ENCODE data around the gene LCE3E. TPM values are rescaled to one million over a fixed set of nuclear protein-coding genes. Genes with fewer than 3 reads are reported as not detected.

The LCE3E gene, protein sequence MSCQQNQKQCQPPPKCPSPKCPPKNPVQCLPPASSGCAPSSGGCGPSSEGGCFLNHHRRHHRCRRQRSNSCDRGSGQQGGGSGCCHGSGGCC
- total RNA-seq = not detected
- long read RNA-seq = 0 reads

DNA sequence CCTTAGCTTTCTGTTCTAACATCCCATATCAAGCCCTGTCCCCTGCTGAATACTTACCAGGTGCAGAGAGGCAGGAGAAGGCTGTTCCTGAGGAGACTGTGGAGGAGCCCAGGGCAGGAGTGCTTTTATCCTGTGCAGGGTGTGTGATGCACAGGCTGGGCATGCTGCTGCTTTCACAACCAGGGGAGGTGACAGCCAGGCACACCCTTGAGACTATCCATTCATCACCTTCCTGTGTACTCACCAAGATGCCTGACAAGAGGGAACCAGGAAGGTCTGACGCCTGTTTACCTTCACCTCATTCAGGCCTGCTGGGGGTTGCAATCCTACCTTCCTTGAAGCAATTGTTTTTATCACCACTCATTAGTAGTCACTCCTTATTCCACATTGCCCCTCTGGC lies at the start of gene LCE3E:
Gene LCE3E (minus strand): TSS at position 100 of the 400 bp plus-strand sequence. CDS start 572 bp downstream, outside the sequence.
- TF ChIP-seq, protein P1, sequence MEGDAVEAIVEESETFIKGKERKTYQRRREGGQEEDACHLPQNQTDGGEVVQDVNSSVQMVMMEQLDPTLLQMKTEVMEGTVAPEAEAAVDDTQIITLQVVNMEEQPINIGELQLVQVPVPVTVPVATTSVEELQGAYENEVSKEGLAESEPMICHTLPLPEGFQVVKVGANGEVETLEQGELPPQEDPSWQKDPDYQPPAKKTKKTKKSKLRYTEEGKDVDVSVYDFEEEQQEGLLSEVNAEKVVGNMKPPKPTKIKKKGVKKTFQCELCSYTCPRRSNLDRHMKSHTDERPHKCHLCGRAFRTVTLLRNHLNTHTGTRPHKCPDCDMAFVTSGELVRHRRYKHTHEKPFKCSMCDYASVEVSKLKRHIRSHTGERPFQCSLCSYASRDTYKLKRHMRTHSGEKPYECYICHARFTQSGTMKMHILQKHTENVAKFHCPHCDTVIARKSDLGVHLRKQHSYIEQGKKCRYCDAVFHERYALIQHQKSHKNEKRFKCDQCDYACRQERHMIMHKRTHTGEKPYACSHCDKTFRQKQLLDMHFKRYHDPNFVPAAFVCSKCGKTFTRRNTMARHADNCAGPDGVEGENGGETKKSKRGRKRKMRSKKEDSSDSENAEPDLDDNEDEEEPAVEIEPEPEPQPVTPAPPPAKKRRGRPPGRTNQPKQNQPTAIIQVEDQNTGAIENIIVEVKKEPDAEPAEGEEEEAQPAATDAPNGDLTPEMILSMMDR (IDR thresholded peaks at IDR 0.05) = no peak
- DNase-seq (no peak), ATAC-seq (no peak)
- intact Hi-C loops (cut with DNase I) = no loop called here
- no peak within 1 kb of the TSS for H3K4me3 ChIP-seq
- no peaks in the 10 kb centered on the region for H3K36me3 ChIP-seq
- H3K27ac ChIP-seq = no peak within 1 kb of the TSS
- H3K4me1 ChIP-seq = no peaks in the 10 kb centered on the region
- peaks cover 19% of the 10 kb centered on the region for H3K9me3 ChIP-seq
- no peaks in the 10 kb centered on the region for H3K27me3 ChIP-seq (ENCODE audit: low read depth)

DNA sequence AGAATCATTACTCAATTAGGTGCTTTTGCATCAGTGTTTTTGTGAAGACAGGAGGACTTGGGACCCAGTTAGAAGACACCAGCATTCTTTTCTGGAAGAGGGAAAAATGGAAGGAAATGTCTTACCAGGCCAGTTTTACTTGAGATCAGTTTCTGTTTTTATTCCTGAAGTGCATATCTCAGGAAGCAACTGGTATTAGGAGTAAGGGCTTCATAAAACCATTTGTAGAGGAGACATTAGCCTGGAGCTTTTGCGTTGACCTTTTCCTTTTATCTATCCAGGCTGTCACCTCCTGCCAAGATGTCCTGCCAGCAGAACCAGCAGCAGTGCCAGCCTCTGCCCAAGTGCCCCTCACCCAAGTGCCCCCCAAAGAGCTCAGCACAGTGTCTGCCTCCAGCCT lies 46.9 kb upstream of the LCE3E start, which contains the start of gene LCE3B:
Gene LCE3B (plus strand): TSS at position 301 of the 400 bp plus-strand sequence. CDS start 0 bp downstream, at position 301.
- no peak within 1 kb of the TSS for H3K27ac ChIP-seq
- no peak for DNase-seq
- TF ChIP-seq, protein P1 (IDR thresholded peaks at IDR 0.05) = no peak
- H3K36me3 ChIP-seq = no peaks in the 10 kb centered on the region
- no peak for ATAC-seq
- intact Hi-C loops (cut with DNase I) = no loop called here
- H3K27me3 ChIP-seq (ENCODE audit: low read depth) = peaks cover 13% of the 10 kb centered on the region
- H3K4me1 ChIP-seq = no peaks in the 10 kb centered on the region
- H3K9me3 ChIP-seq = peaks cover 6% of the 10 kb centered on the region
- no peak within 1 kb of the TSS for H3K4me3 ChIP-seq

DNA sequence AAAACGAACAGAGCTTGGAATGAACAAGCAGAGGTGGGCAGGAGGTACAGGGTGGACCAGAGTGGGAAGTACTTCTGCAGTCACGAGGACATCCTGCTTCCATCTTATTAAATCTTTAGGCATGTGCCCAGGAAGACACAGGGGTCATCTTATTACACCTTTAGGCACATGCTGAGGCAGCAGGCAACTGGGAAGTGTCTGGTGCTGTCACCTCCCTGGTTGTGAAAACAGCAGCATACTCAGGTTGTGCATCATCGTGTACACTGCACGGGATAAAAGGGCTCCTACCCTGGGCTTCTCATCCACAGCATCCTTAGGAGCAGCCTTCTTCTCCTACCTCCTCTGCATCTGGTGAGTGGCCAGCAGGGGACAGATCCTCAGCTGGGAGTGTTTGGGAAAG lies 33.4 kb upstream of the LCE3E start, which contains the start of gene LCE3C:
Gene LCE3C (plus strand): TSS at position 301 of the 400 bp plus-strand sequence. CDS start 498 bp downstream, outside the sequence.
- no peak within 1 kb of the TSS for H3K27ac ChIP-seq
- H3K4me1 ChIP-seq = no peaks in the 10 kb centered on the region
- ATAC-seq = no peak
- no peaks in the 10 kb centered on the region for H3K36me3 ChIP-seq
- H3K4me3 ChIP-seq = no peak within 1 kb of the TSS
- H3K9me3 ChIP-seq = peaks cover 8% of the 10 kb centered on the region
- no peak for DNase-seq
- TF ChIP-seq, protein P1 (IDR thresholded peaks at IDR 0.05) = no peak
- no peaks in the 10 kb centered on the region for H3K27me3 ChIP-seq (ENCODE audit: low read depth)
- intact Hi-C loops (cut with DNase I) = no loop called here

DNA sequence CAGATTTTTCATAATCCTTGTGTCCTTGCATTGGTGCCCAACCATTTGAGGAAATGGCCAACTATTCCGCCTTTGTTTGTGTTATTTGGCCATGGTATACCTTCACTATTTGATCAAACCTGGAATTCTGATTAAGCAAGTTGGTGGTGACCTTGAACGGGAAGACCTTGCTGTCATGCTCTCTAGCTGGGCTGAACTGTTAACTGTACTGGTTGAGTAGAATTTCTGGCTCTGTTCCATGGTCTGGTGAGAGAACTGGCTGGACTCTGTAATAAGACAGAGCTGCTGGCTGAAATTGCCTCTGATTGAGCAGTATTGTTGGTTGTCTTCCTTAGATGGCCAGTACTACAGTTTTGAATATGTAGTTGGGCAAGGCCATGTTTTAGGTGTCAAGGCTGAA lies 30.4 kb upstream of the LCE3E start:
- DNase-seq (no peak), ATAC-seq (no peak)
- H3K36me3 ChIP-seq = no peaks in the 10 kb centered on the region
- H3K4me3 ChIP-seq = no peak overlapping the region
- no peak overlapping the region for H3K27ac ChIP-seq
- intact Hi-C loops (cut with DNase I) = no loop called here
- no peaks in the 10 kb centered on the region for H3K27me3 ChIP-seq (ENCODE audit: low read depth)
- TF ChIP-seq, protein P1 (IDR thresholded peaks at IDR 0.05) = no peak
- peaks cover 8% of the 10 kb centered on the region for H3K9me3 ChIP-seq
- no peaks in the 10 kb centered on the region for H3K4me1 ChIP-seq

DNA sequence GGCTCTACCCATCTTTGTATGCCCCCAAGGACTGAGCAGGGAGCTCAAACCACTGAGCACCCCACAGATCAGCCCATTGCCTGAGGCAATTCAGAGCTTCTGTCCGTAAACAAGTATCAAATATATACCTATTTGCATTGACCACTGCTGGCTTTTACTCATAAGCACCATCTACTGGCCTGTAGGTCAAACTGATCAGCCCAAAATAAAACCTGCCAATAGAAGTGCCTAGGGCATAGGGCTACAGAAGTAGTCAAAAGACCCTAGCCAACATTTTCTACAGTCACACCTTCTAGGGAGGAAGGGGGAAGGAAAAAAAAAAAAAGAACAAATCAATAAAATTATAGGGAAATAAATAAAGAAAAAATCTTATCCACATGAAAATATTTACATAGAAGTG lies 19.0 kb upstream of the LCE3E start:
- no peak overlapping the region for H3K4me3 ChIP-seq
- ATAC-seq (no peak), DNase-seq (no peak)
- intact Hi-C loops (cut with DNase I) = no loop called here
- H3K9me3 ChIP-seq = no peaks in the 10 kb centered on the region
- H3K27me3 ChIP-seq (ENCODE audit: low read depth) = no peaks in the 10 kb centered on the region
- H3K36me3 ChIP-seq = no peaks in the 10 kb centered on the region
- TF ChIP-seq, protein P1 (IDR thresholded peaks at IDR 0.05) = no peak
- no peaks in the 10 kb centered on the region for H3K4me1 ChIP-seq
- no peak overlapping the region for H3K27ac ChIP-seq
